ENCODE data around the gene RNF181. TPM values are rescaled to one million over a fixed set of nuclear protein-coding genes. Genes with fewer than 3 reads are reported as not detected.

Gene RNF181
- total and polyA plus RNA-seq, 2 of the 13 experiments (the other 11 are each of a cell fraction or from before 2014, with no cell fraction given), result 224 to 578 TPM

- TF ChIP-seq ZNF235 (CRISPR knock-in tag; IDR thresholded peaks at IDR 0.05; ENCODE audit: borderline replicate concordance) (no peak), HIVEP1 (CRISPR knock-in tag; IDR thresholded peaks at IDR 0.05) (peak; percentile 32; the same call in 1 of the 2 replicates), NR2F1 (CRISPR knock-in tag; IDR thresholded peaks at IDR 0.05) (peak in 1 of 2 experiments; percentile 60; a peak in 1 of 4 replicates), PBX2 (CRISPR knock-in tag; IDR thresholded peaks at IDR 0.05) (no peak), SALL1 (CRISPR knock-in tag; IDR thresholded peaks at IDR 0.05) (peak; percentile 30; the same call in 1 of the 2 replicates), FOSL2 (CRISPR knock-in tag; IDR thresholded peaks at IDR 0.05) (no peak), HNF4A (CRISPR knock-in tag; IDR thresholded peaks at IDR 0.05) (peak; percentile 85), THAP8 (CRISPR knock-in tag; IDR thresholded peaks at IDR 0.05; ENCODE audit: borderline replicate concordance) (no peak), MAF1 (CRISPR knock-in tag; IDR thresholded peaks at IDR 0.05; ENCODE audit: borderline replicate concordance) (0 out of 2 replicates have a peak, but pooled peaks have one; percentile 48), KDM5B (CRISPR knock-in tag; IDR thresholded peaks at IDR 0.05; ENCODE audit: borderline replicate concordance) (0 out of 2 replicates have a peak, but pooled peaks have one; percentile 20), SRSF9 (IDR thresholded peaks at IDR 0.05; ENCODE audit: borderline replicate concordance, insufficient read depth, low read depth, low read length, poor library complexity, severe bottlenecking) (no peak), ZNF362 (CRISPR knock-in tag; IDR thresholded peaks at IDR 0.05; ENCODE audit: borderline replicate concordance) (no peak), ZNF18 (CRISPR knock-in tag; IDR thresholded peaks at IDR 0.05; ENCODE audit: insufficient replicate concordance) (no peak), SP1 (IDR thresholded peaks at IDR 0.05) (no peak), SP1 (CRISPR knock-in tag; IDR thresholded peaks at IDR 0.05) (no peak), SKIL (CRISPR knock-in tag; IDR thresholded peaks at IDR 0.05; ENCODE audit: borderline replicate concordance) (peak; percentile 40; the same call in 1 of the 2 replicates), ZFP90 (CRISPR knock-in tag; IDR thresholded peaks at IDR 0.05; ENCODE audit: borderline replicate concordance) (no peak), SATB2 (CRISPR knock-in tag; IDR thresholded peaks at IDR 0.05) (no peak), SP5 (CRISPR knock-in tag; IDR thresholded peaks at IDR 0.05; ENCODE audit: borderline replicate concordance, low read depth) (no peak), HNRNPL (IDR thresholded peaks at IDR 0.05; ENCODE audit: low read depth, low read length) (peak; percentile 92), MATR3 (CRISPR knock-in tag; IDR thresholded peaks at IDR 0.05) (no peak), GATAD2A (CRISPR knock-in tag; IDR thresholded peaks at IDR 0.05) (0 out of 2 replicates have a peak, but pooled peaks have one; percentile 24)
Measured at GRCh38 chr2:85593023-85593422, 2.5 kb upstream of the RNF181 start (continued).
